SHP77 (cell line): ENCODE measurements around the gene CLPTM1L.
"Not testable (repeated sequence)": the region's sequence is repeated elsewhere in the genome, so short reads cannot be mapped to it uniquely, and the experiment has no call there.

ENCODE experiments used
- DNase-seq, 2 experiments: peaks; one replicate each; lab custom pipeline; 2025; lab: John Stamatoyannopoulos, UW

The CLPTM1L gene

DNA sequence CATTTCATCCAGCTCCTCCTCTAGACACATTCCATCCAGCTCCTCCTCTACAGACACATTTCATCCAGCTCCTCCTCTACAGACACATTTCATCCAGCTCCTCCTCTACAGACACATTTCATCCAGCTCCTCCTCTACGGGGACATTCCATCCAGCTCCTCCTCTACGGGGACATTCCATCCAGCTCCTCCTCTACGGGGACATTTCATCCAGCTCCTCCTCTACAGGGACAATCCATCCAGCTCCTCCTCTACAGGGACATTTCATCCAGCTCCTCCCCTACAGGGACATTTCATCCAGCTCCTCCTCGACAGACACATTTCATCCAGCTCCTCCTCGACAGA is 18.4 kb downstream of the CLPTM1L start:
- not testable (repeated sequence) for DNase-seq

DNA sequence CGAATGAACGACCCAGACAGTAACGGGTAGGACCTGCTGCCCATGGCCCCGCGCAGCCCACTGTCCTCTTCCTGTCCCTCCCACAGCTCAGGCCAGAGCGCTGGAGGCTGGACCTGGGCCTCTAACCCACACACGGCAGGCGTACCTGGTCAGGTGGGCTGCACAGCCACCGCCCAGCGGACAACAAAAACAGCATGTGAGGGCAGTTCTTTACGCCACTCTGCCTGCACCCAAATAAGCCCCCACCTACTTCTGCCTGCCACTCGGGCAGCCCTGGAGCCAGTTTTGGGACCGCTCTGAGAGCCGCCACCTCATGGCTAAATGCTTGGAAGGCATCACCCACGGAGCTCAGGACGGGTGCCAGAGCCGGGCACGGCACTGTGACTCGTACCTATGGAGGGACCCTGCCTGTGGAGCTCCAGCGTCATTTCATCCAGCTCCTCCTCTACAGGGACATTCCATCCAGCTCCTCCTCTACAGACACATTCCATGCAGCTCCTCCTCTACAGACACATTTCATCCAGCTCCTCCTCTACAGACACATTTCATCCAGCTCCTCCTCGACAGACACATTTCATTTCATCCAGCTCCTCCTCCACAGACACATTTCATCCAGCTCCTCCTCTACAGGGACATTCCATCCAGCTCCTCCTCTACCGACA is 18.9 kb downstream of the CLPTM1L start:
- no peak for DNase-seq

DNA sequence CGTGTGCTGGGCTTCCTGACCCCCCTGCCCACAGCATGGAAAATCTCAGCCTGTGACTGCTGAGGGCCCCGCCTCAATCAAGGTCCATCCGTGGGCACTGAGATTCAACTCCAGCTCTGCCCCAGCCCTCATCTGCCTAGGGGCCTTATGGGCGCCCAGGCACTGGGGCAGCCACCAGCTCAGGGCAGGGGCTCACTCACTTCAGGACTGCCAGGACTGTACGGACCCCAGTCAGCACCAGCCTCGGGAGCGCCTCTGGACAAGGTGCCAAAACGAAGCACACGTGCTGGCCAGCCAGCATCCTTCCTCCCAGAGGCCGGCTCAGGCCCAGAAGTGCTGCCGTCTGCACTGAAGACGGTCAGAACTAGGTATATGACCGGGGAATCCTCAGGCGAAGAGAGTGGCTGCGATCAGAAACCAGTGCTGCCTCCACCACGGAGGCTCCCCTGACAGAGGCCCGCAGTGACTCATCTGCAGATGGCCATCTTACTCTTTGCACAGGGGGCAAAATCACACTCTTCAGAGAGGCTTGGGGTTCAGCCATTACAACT is 19.6 kb downstream of the CLPTM1L start:
- DNase-seq: no peak

DNA sequence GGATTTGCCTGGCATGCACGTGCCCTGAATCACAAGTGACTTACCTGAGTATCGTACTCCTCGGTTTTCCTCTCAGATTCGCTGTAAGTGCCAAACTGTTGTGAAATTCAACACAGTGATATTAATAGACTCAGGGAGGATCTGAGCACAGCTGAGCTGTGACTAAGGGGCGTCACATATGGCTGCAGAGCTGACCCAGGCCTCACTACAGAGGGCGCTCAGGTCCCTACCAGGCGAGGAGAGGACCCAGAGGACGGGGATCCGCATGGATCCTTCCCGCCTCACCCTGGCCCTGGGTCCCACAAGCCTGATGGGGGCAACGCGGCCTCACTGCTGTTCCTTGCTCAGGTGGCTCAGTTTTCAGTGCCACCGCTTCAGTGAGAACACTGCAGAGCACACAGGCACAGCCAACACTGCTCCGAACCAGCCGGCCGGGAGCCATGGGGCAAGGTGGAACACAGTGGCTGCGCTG is 20.1 kb downstream of the CLPTM1L start:
- DNase-seq: no peak

DNA sequence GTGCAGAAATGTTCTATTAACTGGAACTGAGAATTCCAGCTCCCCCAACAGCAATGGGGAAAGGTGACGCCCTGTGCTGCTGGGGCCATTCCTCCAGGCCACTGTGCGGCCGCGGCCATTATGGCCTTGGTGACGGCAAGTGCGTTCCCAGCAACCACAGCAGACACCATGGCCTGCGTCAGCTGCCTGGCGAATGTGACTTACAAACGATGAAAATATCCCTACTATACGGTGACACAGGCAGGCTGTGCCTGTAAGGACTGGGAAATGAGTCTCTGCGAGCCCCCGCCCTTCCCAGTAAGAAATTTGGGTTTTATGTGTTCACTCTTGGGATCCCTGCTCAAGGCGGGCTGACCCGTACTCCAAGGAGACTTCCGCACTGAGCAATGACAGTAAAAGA is 20.6 kb downstream of the CLPTM1L start:
- DNase-seq: no peak

DNA sequence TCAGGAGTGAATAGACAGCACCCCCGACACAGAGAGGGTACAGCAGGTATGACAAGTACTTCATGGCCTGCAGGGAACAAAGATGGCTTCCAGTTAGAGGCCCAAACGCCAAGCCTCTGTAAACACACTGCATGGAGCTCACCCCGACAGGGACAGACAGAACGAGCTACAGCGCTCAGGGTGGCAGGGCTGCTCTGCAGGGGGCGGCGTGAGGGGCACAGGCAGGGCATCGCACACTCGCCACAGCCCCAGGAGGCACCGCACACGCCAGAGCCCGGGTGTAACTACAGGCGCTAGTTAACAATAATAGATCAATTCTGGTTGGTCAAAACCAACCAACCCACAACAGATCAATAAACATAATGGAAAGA is 21.1 kb downstream of the CLPTM1L start:
- DNase-seq: no peak

DNA sequence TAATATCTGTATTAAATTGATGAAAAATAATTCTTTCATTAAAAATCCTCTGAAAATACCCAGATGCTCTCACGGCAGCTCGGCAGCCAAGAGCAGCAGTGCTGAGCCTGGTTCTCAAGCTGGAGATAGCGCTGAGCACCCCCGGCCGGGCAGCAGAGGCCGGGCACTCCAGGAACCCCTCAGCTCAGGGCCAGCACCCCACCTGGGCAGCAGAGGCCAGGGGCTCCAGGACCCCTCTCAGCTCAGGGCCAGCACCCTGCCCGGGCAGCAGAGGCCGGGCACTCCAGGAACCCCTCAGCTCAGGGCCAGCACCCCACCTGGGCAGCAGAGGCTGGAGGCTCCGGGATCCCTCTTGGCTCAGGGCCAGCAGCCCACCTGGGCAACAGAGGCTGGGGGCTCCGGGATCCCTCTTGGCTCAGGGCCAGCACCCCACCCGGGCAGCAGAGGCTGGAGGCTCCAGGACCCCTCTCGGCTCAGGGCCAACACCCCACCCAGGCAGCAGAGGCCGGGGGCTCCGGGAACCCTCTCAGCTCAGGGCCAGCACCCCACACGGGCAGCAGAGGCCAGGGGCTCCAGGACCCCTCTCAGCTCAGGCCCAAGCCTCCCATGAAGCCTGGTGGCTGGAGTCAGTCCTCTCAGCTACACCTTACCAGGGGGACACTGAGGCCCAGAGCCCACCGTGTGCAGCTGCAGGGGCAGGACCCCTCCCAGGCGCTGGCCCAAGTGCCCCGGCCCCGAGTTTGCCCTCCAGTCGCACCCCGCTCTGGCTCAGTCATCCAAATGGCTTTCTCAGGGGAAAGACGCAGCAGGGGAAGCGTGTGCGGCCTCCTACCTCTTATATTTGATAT is 21.7 kb downstream of the CLPTM1L start:
- no peak for DNase-seq

DNA sequence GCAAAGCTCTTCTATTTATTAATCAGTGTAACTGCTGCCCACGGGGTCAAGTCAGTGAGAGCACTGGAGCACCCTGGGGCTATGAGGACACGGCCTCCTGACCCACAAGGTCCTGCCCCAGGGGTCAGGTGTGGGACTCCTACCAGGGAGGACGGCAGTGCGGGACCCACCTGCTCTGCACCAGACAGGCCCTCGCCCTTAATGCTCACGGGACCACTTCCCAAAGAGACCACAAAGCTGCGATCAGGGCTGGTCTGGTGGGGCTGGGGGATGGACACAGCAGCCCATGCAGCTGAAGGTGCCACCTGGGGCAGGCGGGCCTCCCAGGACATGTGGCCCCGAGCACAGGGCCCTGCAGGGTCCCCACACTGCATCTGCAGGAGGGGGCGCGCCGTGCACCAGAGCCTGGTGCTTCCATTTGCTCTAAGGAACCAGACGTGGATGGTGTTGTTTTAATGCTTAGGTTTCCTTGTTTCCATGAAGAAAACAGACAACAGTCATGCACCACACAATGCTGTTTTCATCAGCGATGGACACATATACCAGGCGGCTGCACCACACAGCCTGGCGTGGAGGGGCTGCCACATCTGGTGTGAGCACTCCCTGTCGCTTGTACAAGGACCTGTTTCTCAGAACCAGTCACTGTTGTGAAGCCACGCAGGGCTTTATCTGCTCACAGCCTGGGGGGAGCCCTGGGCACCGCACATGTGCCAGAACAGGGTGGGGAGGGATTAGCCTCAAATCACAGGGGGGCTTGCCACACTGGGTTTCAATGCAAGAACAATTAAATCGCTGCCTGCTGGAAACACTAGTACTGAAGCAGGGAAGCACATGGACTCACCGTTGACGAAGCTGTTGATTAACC is 22.6 kb downstream of the CLPTM1L start:
- no peak for DNase-seq

DNA sequence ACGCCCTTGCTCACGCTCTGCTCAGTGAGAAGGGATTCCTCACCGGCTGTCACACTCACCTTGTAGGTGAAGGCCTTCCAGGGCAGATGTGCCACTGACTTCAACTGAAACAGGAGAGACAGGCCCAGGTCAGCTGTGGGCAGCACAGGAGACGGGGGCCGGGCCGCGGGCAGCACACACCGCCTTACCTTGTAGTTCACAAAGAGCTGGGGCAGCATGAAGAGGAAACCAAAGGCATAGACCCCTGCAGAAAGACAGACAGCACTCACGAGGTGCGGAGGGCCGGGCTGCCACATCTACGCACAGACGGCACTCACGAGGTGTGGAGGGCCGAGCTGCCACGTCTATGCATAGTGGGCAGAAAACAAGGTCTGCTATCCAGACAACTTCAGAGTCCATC is 23.3 kb downstream of the CLPTM1L start:
- no peak for DNase-seq

DNA sequence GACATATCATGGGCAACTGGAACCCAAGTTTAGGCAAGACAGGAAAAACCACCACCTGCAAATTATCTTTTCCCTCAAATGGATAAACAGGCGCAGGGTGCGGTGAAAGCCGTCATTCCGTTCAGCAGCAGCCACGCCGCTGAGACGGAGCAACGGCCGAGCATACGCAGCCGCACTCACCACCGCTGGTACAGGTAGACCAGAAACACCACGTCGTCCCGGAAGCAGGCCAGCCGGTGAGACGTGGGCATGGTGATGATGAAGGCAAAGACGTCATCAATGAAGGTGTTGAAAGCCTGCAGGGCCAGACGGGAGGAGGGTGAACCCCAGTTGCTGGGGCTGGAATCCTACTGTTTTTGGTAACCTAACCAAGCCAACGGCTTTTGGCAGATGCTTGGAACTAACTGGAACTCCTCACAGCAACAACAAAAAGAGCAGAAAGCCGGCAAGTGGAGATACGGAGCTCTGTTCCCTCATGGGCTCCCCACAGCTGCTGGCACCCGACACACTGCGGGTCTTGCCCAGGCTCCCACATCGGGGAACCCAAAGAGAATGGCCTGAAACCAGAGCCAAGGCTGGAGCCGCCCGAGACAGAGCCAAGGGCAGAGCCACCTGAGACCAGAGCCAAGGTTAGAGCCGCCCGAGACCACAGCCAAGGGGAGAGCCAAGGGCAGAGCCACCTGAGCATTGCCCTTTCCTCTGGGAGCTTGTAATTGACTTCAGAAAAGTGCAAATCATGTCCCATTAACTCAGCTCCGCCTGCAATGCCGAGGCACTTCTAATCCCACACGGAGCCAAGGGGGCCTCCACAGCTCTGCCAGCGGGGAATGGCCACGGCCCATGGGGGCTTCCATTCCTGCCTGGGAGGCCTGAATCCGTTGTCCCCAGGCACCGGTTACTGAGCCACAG is 24.2 kb downstream of the CLPTM1L start:
- no peak for DNase-seq

DNA sequence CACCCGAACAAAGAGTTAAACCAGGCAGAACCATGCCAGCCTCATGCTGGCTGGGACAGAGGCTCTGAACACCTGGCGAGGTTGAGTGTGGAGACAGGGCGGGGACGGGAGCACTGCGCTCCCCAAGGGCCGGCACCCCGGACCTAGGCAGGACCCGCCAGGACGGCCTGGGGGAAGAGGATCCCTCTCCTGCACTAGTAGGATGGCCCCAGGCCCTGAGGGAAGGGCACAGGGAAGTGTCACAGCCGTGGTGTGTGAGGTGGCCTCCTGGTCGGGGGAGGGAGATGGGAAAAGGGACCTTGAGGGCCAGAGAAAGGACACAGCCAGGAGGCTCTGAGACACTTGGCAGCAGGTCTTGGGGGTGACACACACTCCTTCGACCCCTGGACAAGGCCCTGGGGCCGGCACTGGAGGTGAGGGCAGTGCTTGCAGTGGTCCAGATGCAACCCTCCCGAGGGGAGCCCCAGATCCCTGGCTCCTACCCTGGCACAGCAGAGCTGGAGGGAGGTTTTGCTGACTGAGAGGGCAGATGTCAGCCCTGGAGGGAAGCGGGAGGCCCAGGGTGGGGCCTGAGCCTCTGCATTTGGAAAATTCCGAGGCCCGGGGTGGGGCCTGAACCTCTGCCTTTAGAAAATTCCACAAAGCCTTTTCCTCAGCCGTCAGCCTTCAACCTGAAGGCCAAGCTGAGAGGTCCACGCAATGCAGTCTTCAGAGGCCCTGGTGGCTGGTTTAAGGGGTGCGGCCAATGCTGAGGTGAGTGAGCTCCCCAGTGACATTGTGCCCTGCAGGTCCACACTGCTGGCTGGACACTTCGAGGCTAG is 25.3 kb downstream of the CLPTM1L start:
- no peak for DNase-seq

DNA sequence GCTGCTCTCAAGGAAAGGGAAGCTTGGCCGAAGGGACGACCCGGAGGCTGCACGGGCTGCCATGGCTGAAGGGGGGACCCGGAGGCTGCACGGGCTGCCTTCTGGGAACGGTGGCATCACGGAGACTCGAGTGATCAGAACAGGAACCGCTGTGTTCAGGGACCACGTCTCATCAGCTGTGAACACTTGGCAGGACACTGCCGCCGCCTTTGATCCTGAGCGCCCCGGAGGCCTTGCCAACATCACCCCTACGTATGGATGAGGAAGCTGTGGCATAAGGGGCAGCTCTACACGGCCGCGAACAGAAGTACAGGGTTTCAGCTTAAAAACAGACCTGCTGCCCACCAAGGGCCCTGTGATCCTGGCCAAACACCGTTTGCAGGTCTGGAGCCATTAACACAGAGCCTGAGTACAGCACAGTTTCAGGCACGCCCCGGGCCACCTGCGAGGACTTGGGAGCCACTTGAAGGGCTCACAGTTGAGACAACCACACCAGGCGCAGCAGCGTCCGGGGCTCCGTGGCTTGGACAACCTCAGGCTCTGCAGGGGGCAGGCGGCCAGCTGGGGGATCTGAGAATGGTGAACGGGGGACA is 26.1 kb downstream of the CLPTM1L start:
- DNase-seq: no peak

DNA sequence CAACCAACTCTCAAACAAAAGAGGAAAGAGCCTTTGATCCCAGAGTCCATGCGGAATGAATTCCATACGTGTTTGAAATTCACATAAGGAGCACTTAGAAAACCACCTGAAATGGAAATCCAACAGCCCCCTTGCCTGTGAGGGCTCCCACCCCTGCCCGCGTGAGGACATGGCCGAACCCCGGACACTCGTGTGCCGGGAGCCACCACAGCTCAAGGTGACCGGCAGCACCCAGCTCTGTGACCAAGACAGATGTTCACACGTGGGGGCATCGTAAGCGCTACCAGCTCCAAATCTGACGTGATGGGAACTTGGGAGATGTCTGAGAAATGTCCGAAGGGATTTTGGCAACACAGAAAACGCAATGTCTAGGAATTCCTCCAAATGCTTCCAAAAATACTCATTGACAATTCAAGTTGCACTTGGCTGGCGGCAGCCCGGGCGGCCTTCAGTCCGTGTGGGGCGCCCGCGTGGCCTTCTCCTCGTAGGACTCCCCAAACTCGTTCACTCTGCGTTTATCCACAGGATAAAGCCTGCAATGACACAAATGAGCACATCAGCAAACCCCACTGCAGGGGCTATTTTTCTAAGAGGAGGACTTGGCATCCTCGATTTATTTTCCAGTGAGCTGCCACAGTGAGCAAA is 26.9 kb downstream of the CLPTM1L start:
- no peak for DNase-seq

DNA sequence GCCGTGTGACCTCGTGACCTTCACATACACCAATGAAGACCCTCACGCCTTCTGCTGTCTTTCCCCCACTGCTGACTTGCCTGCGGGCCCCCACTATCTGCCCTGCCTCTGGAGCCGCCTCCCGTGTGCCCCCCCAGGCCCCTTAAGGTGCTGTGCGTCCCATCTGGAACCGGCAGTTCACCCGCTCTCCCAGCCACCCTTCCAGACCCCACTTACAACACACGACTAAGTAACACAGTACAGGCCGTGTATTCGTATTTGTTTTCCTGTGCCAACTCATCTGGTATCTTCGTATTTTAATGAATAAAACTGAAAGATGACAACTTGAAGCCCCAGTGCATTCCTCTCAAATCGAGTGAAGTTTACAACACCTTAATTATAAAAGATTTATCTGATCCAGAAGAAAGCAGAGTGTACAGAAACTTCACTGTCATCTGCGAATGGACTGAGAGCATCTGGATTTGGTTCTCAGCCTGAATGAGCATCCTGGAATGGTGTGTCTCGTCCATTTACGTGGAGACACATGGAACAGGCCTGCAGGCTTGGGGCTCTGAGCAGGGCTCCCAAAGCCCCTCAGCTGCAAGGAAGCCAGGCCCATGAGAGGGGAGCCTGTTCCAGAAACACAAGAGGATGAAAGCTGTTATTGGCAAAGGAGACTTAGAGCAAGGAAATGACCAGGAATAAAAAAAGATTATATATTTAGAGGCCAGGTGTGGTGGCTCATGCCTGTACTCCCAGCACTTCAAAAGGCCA is 28.1 kb downstream of the CLPTM1L start:
- DNase-seq: peak; percentile 76 to 77

DNA sequence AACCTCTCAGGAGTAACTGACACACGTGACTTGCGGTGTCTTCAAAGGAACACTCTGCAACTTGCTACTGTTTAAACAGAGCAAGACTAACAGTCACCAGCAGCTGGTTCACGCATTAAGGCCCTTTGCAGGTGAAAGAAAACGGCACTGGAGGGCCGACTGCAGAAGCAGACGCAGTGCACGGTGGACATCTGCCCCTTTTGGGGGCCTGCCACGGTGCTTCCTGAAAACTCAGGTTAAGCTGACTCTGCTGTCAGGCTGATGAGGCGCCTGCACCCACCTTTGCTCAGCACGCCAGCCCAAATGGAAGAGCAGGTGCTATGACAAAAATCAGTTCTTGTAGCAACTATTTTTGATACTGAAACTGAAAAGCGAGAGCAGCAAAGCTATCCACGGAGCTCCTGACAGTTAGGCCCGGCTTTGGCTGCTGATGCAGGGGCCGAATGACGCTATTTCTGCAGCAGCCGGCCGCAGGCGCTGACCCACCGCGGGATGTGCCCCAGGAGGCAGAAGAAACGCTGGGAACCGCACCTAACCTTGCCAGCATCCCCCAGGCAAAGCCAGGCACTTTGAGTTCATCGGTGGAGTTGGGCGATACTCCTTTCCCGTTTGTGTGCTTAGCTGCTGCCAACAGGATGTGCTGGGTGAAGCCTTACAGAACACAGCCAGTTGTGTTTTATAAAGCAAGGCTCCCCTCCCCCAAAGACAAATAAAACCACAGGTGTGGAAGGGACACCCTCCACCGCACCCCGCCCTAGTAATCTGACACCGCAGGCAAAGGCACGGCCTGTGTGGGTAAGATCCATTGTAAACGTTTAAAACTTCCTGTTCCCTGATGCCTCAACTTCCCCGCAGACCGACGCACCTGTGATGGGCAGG is 29.0 kb downstream of the CLPTM1L start:
- DNase-seq: peak; percentile 99 to 100

DNA sequence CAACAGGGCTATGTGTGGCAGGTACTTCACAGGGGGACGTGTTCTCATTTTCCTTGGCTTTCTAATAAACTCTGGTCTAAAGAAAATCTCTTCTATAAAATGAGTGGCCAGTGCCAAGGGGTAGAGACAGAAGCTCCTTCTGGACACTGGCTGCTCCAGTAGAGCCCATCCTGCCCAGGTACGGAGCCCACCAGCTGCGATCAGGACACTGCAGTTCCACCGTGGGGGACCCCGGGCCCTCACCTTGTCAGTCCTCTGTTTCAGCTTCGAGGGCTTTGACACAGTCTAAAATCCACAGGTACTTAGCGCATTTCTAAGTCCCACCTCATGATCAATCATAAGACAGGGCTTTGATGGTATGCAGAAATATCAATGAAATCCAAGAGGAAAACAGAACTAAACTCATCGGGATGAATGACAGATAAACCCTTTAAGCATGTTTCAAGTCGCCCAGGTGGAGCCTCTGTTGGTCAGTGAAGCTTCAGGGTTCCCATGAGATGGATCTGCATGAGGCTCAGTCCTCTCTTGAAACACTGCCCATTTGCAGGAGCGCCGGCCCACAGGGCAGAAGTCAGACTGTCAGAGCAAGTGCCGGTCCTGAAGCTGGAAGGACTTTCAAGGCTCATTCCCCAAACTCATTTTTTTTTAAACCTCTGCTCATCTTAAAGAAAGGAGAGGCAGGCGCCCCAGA is 29.7 kb downstream of the CLPTM1L start:
- peak in 1 of 2 experiments; percentile 60 for DNase-seq

DNA sequence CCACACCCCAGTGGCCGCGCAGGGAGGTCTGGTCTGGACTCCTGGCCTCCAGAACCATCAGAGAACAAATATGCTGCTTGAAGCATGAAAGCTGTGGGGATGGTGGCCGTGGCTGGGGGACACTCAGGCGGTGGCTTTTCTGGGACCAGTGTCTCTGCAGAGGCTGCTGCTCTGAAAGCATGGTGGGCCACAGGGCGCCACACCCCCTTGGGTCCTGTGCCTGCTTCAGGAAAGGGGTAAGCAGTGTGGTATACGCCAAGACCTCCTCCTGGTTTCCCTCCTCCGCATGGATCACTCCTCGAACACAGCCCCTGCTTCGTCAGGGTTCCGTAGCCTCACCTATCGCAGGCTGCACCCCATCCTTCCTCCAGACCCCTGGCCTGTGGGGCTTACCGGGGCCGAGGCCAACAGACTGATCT is 30.3 kb downstream of the CLPTM1L start:
- DNase-seq: no peak
